22Rv1 (cell line): Measurements from ENCODE around the gene SLC25A17.

ENCODE experiments used
- CTCF ChIP-seq: fragments of 450-650 bp; IDR thresholded peaks from 2 replicates; pipeline ENCODE4 v1.5.1; 2017; ENCODE audit warnings: mild to moderate bottlenecking
- ZFX ChIP-seq: fragments of 450-650 bp; IDR thresholded peaks from 2 replicates; pipeline ENCODE4 v1.6.1; 2017; ENCODE audit warnings: antibody characterized with exemption, borderline replicate concordance

DNA sequence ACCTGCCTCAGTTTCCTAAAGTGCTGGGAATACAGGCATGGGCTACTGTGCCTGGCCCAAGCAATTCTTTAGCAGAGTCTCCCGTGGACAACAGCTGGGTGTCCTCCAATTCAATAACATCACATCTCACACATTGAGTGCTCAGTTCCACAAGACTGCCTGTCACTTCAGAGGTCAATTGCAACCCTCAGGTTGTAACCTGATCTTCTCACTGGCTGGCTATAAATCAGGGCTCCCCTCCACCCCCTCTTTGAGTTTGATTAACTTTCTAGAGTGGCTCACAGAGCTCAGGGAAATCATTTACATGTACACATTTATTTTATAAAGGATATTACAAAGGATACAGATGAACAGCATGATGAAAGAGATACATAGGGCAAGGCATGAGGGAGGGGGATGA is 71.8 kb downstream of the SLC25A17 start:
- no peak for TF ChIP-seq CTCF
- no peak for TF ChIP-seq ZFX
